GM10248 (cell line): ENCODE data around the gene PPT2.

ENCODE experiments used
- CTCF ChIA-PET: fragments of 300-600 bp; sonication (Branson Sonifier 250); formaldehyde crosslinking; extraction: SDS; loops from one replicate; lab custom pipeline; 2021; ENCODE audit warnings: antibody characterized with exemption; lab: Yijun Ruan, JAX
- POLR2A ChIA-PET: fragments of 350-650 bp; sonication (Branson Sonifier 250); formaldehyde crosslinking; extraction: SDS; loops from one replicate; lab custom pipeline; 2020; ENCODE audit warnings: antibody characterized with exemption; lab: Yijun Ruan, JAX
- DNase-seq: peaks from one replicate; pipeline ENCODE4 v3.0.0; 2012; ENCODE audit errors: extremely low spot score
- CTCF ChIP-seq: IDR thresholded peaks from 2 replicates; pipeline ENCODE4 v1.5.1; 2012; ENCODE audit warnings: mild to moderate bottlenecking, low read depth; ENCODE audit errors: extremely low read depth, missing control alignments, control extremely low read depth

PPT2 gene

GRCh38 chr6:32177788-32178546 is 24.0 kb downstream of the PPT2 start, which contains the start of gene RNF5:
RNF5 (plus strand) TSS chr6:32178405; CDS start chr6:32178512, 107 bp downstream.
- CTCF ChIA-PET: interaction anchor here (1.1 to 1.7 kb wide), 2 partner anchors 12 to 18 kb away, joined by 3 to 4 read pairs; partner anchors contain the start of gene PBX2
- DNase-seq: peak; percentile 94
- POLR2A ChIA-PET: interaction anchor here (0.6 to 1.7 kb wide), 3 partner anchors 12 to 48 kb away, joined by 3 to 5 read pairs (median 3); partner anchors contain the start of genes FKBPL, GPSM3 and PBX2
- TF ChIP-seq CTCF: no peak

- no peak for TF ChIP-seq CTCF
- no peak for DNase-seq
- ChIA-PET CTCF (interaction anchor here (1.7 to 1.8 kb wide), 2 partner anchors 12 to 17 kb away, joined by 3 to 9 read pairs; partner anchors contain the start of gene PBX2), POLR2A (interaction anchor here (1.0 kb wide), 1 partner anchor 11 kb away, joined by 3 read pairs; the partner anchor contains the start of gene PBX2)
Measured at GRCh38 chr6:32178547-32179440, 24.9 kb downstream of the PPT2 start.

- CTCF ChIA-PET: interaction anchor here (1.7 to 1.8 kb wide), 2 partner anchors 10 to 15 kb away, joined by 3 to 9 read pairs; partner anchors contain the start of gene PBX2
- DNase-seq: no peak
- POLR2A ChIA-PET: no interaction called here
- no peak for TF ChIP-seq CTCF
Measured at GRCh38 chr6:32179766-32180405, 25.9 kb downstream of the PPT2 start.

- TF ChIP-seq CTCF: no peak
- ChIA-PET CTCF (interaction anchor here (1.4 kb wide), 1 partner anchor 14 kb away, joined by 3 read pairs; no protein-coding TSS in a partner anchor), POLR2A (interaction anchor here (2.1 kb wide), 1 partner anchor 11 kb away, joined by 9 read pairs; the partner anchor contains the start of gene GPSM3)
- DNase-seq: no peak
Measured at GRCh38 chr6:32181148-32181702, 27.3 kb downstream of the PPT2 start.

- CTCF ChIA-PET: interaction anchor here (1.3 to 1.4 kb wide), 2 partner anchors 14 kb away, joined by 3 read pairs; no protein-coding TSS in a partner anchor
- DNase-seq: no peak
- no peak for TF ChIP-seq CTCF
- POLR2A ChIA-PET: interaction anchor here (0.6 to 2.1 kb wide), 4 partner anchors 11 to 628 kb away, joined by 3 to 9 read pairs (median 8); partner anchors contain the start of gene GPSM3
Measured at GRCh38 chr6:32181915-32182529, 28.1 kb downstream of the PPT2 start.
